HG03066 (cell line): ENCODE results near the gene QSER1.
"Not testable (repeated sequence)": the region's sequence is repeated elsewhere in the genome, so short reads cannot be mapped to it uniquely, and the experiment has no call there.

Source experiments
- ATAC-seq: cut with Tn5 transposase; IDR thresholded peaks from one replicate; pipeline ENCODE4 v1.9.1; 2021; ENCODE audit warnings: low read depth; ENCODE audit not compliant: unreplicated experiment

The QSER1 gene

GRCh38 chr11:32892355-32893092 is at the start of gene QSER1:
TSS of gene QSER1 (plus strand) at chr11:32892811. CDS start at chr11:32893126, 315 bp downstream.
- peak; percentile 57 for ATAC-seq

GRCh38 chr11:32843544-32843943 is 49.1 kb upstream of the QSER1 start:
- ATAC-seq = no peak

GRCh38 chr11:32847511-32847910 is 45.1 kb upstream of the QSER1 start:
- ATAC-seq = no peak

- ATAC-seq = no peak
Measured at GRCh38 chr11:32849761-32850160, 42.9 kb upstream of the QSER1 start.

GRCh38 chr11:32851251-32851650 is 41.4 kb upstream of the QSER1 start:
- no peak for ATAC-seq

GRCh38 chr11:32852207-32852606 is 40.4 kb upstream of the QSER1 start:
- ATAC-seq = no peak

- no peak for ATAC-seq
Measured at GRCh38 chr11:32855601-32856000, 37.0 kb upstream of the QSER1 start.

- no peak for ATAC-seq
Measured at GRCh38 chr11:32858731-32859130, 33.9 kb upstream of the QSER1 start.

- ATAC-seq = no peak
Measured at GRCh38 chr11:32861850-32862577, 30.6 kb upstream of the QSER1 start.

- no peak for ATAC-seq
Measured at GRCh38 chr11:32864555-32864954, 28.1 kb upstream of the QSER1 start.

GRCh38 chr11:32868752-32869151 is 23.9 kb upstream of the QSER1 start:
- not testable (repeated sequence) for ATAC-seq

- ATAC-seq = no peak
Measured at GRCh38 chr11:32870676-32871075, 21.9 kb upstream of the QSER1 start.

GRCh38 chr11:32874132-32874531 is 18.5 kb upstream of the QSER1 start:
- no peak for ATAC-seq

- no peak for ATAC-seq
Measured at GRCh38 chr11:32881286-32881685, 11.3 kb upstream of the QSER1 start.

GRCh38 chr11:32883421-32883820 is 9.2 kb upstream of the QSER1 start:
- no peak for ATAC-seq

GRCh38 chr11:32884023-32884422 is 8.6 kb upstream of the QSER1 start:
- no peak for ATAC-seq

- ATAC-seq = no peak
Measured at GRCh38 chr11:32884770-32885384, 7.7 kb upstream of the QSER1 start.

GRCh38 chr11:32885556-32885955 is 7.1 kb upstream of the QSER1 start:
- no peak for ATAC-seq

GRCh38 chr11:32886180-32886579 is 6.4 kb upstream of the QSER1 start:
- ATAC-seq = no peak

GRCh38 chr11:32887707-32888383 is 4.8 kb upstream of the QSER1 start:
- ATAC-seq = not testable (repeated sequence)

- ATAC-seq = not testable (repeated sequence)
Measured at GRCh38 chr11:32888384-32888710, 4.3 kb upstream of the QSER1 start.
